Measurements from ENCODE around the gene CERT1. TPM values are rescaled to one million over a fixed set of nuclear protein-coding genes. Genes with fewer than 3 reads are reported as not detected.

CERT1 gene
- total RNA-seq, 1 experiment from 2014 or later = 50.2 TPM

DNA sequence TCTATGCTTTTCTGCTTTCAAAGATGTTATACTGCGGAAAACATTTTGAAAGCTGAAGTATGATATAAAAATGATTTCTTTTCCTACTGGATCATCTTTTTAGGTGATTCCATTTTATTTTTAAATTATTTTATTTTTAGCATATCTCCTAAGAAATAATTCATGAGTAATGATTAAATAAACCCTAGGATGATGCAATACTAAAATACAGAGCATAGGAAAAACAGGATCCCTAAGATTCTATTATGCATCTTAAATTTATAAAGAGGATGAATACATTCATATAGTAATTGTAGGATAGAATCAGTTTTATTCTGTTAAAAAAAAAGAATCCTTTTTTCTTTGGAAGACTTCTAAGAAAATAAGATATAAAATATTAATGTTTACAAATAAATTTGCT is 11.1 kb upstream of the CERT1 start:
- H4K8ac ChIP-seq (replicated peaks; ENCODE audit: insufficient read length, low read depth, low read length) = no peak overlapping the region
- H3K27me3 ChIP-seq (ENCODE audit: insufficient read depth, low read length) = no peaks in the 10 kb centered on the region
- no peak overlapping the region for H2BK12ac ChIP-seq (ENCODE audit: insufficient read length, low read depth, low read length)
- H3K4me2 ChIP-seq (ENCODE audit: insufficient read depth, insufficient read length, low read length) = no peak overlapping the region
- no peak overlapping the region for H2BK120ac ChIP-seq (ENCODE audit: low read depth, low read length, poor library complexity, severe bottlenecking)
- H4K91ac ChIP-seq (ENCODE audit: insufficient read length, low read depth, low read length) = no peak overlapping the region
- no peak overlapping the region for H3K4me3 Mint-ChIP-seq
- DNase-seq = no peak
- no peak overlapping the region for H3K4ac ChIP-seq (ENCODE audit: low read depth, low read length)
- no peak overlapping the region for H3K56ac ChIP-seq (ENCODE audit: insufficient read length, low read depth, low read length)
- H3K79me2 ChIP-seq (ENCODE audit: insufficient read depth, low read length) = peaks cover 2% of the 10 kb centered on the region; the same call in 1 of the 2 replicates
- H3K9me3 Mint-ChIP-seq = peaks cover 12 to 18% of the 10 kb centered on the region in 2 experiments
- peaks cover 5% of the 10 kb centered on the region in 2 experiments; a peak in 3 of 4 replicates for H3K4me1 Mint-ChIP-seq
- H2AK5ac ChIP-seq (ENCODE audit: insufficient read length, low read length) = no peak overlapping the region
- H3K18ac ChIP-seq (ENCODE audit: insufficient read length, low read depth, low read length) = no peak overlapping the region
- no peaks in the 10 kb centered on the region for H3K27me3 Mint-ChIP-seq (ENCODE audit: low read depth)
- no peak overlapping the region for H3K9ac ChIP-seq (ENCODE audit: extremely low read depth, insufficient read length, low read length)
- H4K20me1 ChIP-seq (ENCODE audit: control insufficient read depth, insufficient read depth, insufficient read length) = no peaks in the 10 kb centered on the region
- no peak overlapping the region for H3K23ac ChIP-seq (ENCODE audit: insufficient read length, low read depth, low read length)
- no peak overlapping the region for H3T11ph ChIP-seq (ENCODE audit: low read length)
- no peak for TF ChIP-seq CTCF (conservative IDR thresholded peaks at IDR 0.05)
- no peaks in the 10 kb centered on the region for H3K23me2 ChIP-seq (ENCODE audit: insufficient read length, low read depth, low read length, poor library complexity, severe bottlenecking)
- no peaks in the 10 kb centered on the region for H3K9me3 ChIP-seq (ENCODE audit: control insufficient read depth, low read depth, low read length)
- H3K27ac ChIP-seq (ENCODE audit: insufficient read length, low read depth, low read length) = no peak overlapping the region
- H3K79me1 ChIP-seq (ENCODE audit: insufficient read depth, low read depth, low read length, poor library complexity, severe bottlenecking) = peaks cover 6% of the 10 kb centered on the region
- H3K36me3 Mint-ChIP-seq (ENCODE audit: insufficient read depth in 1 of 3, low read depth in 3 of 3) = peaks cover 15 to 23% (median 17%) of the 10 kb centered on the region in 3 experiments
- H2AFZ ChIP-seq (ENCODE audit: low read length) = no peak overlapping the region
- no peak overlapping the region for H2BK20ac ChIP-seq (ENCODE audit: low read depth, low read length, poor library complexity, severe bottlenecking)
- no peaks in the 10 kb centered on the region for H3K4me1 ChIP-seq (ENCODE audit: insufficient read depth, low read length)
- no peak overlapping the region for H4K5ac ChIP-seq (ENCODE audit: insufficient read length, low read depth, low read length)
- no peak overlapping the region for H3K14ac ChIP-seq (ENCODE audit: insufficient read depth, low read length)
- WGBS (ENCODE audit: extremely low coverage, insufficient read length, low lambda C conversion rate) = no CpG with 5 or more reads among the region's 1 CpG
- no peak overlapping the region for H2BK15ac ChIP-seq (ENCODE audit: low read depth, low read length)
- H2BK5ac ChIP-seq (ENCODE audit: insufficient read length, low read length) = no peak overlapping the region
- no peak overlapping the region for H3K27ac Mint-ChIP-seq

Data from H9 (cell line).